Caco-2 (cell line): ENCODE results near the gene CHST2. TPM values are rescaled to one million over a fixed set of nuclear protein-coding genes. Genes with fewer than 3 reads are reported as not detected.

Source experiments
- BruUV-seq: library from RNA; stranded (reverse); fragments of 400-500 nt; replicated peaks from 2 replicates; lab custom pipeline; 2021; lab: Mats Ljungman, UMichigan
- CTCF ChIA-PET: fragments of 300-600 bp; sonication (Branson Sonifier 250); formaldehyde crosslinking; loops from one replicate; lab custom pipeline; 2022; ENCODE audit warnings: antibody characterized with exemption; lab: Charles Lee
- POLR2A ChIA-PET: fragments of 300-600 bp; sonication (Branson Sonifier 250); formaldehyde crosslinking; loops from one replicate; lab custom pipeline; 2022; ENCODE audit warnings: antibody characterized with exemption; lab: Charles Lee
- DNase-seq, 2 experiments: peaks; one replicate each; pipeline versions ENCODE4 v3.0.0 to v3.0.0-alpha.2; 2020 to 2022
- H3K27me3 ChIP-seq: replicated peaks from 2 replicates; pipeline ENCODE4 v1.6.0; 2011; ENCODE audit warnings: low read length; ENCODE audit not compliant: control insufficient read depth, insufficient read depth
- H3K36me3 ChIP-seq: 2 replicates; pipeline ENCODE4 v1.5.1; 2011; ENCODE audit warnings: low read length; ENCODE audit not compliant: control insufficient read depth, insufficient read depth
- H3K4me1 ChIP-seq: fragments of 250-450 bp; sonication (Bioruptor Pico); 2 replicates; pipeline ENCODE4 v1.5.1; 2020; ENCODE audit warnings: mild to moderate bottlenecking
- H3K4me3 ChIP-seq: 2 replicates; pipeline ENCODE4 v1.5.1; 2011; ENCODE audit warnings: low read depth, mild to moderate bottlenecking, control low read depth, low read length
- H3K9me3 ChIP-seq: fragments of 250-450 bp; sonication (Bioruptor Pico); 2 replicates; pipeline ENCODE4 v1.5.1; 2020; ENCODE audit warnings: mild to moderate bottlenecking, moderate library complexity
- H3K27ac Mint-ChIP-seq: one replicate; pipeline ENCODE4 v1.8.0; 2022; ENCODE audit warnings: mixed read lengths; ENCODE audit not compliant: unreplicated experiment
- H3K27me3 Mint-ChIP-seq: one replicate; pipeline ENCODE4 v1.8.0; 2022; ENCODE audit warnings: mixed read lengths; ENCODE audit not compliant: insufficient read depth, unreplicated experiment
- H3K36me3 Mint-ChIP-seq: one replicate; pipeline ENCODE4 v1.8.0; 2022; ENCODE audit warnings: mild to moderate bottlenecking, mixed read lengths; ENCODE audit not compliant: insufficient read depth, unreplicated experiment
- H3K4me1 Mint-ChIP-seq: one replicate; pipeline ENCODE4 v1.8.0; 2022; ENCODE audit warnings: low read depth, mixed read lengths; ENCODE audit not compliant: unreplicated experiment
- H3K4me3 Mint-ChIP-seq: one replicate; pipeline ENCODE4 v1.8.0; 2022; ENCODE audit warnings: mild to moderate bottlenecking, moderate library complexity, mixed read lengths; ENCODE audit not compliant: unreplicated experiment
- H3K9me3 Mint-ChIP-seq: one replicate; pipeline ENCODE4 v1.8.0; 2022; ENCODE audit warnings: mixed read lengths; ENCODE audit not compliant: unreplicated experiment
- CTCF ChIP-seq, 2 experiments: fragments of 200-600 bp in 1 of 2; IDR thresholded peaks; 1 replicate in 1 of 2; 2 replicates in 1 of 2; pipeline versions ENCODE4 v1.5.1 to v1.8.0; 2011 to 2022; ENCODE audit warnings: antibody characterized with exemption in 1 of 2, control low read depth in 1 of 2, inconsistent platforms in 1 of 2, low read depth in 1 of 2, low read length in 1 of 2, mild to moderate bottlenecking in 1 of 2, moderate library complexity in 1 of 2; ENCODE audit not compliant: insufficient read depth in 1 of 2, severe bottlenecking in 1 of 2, unreplicated experiment in 1 of 2
- intact Hi-C: fragments of 100-400 bp; cut with micrococcal nuclease; formaldehyde crosslinking; loops from one replicate; pipeline ENCODE4 v1.10.0; 2022; ENCODE audit not compliant: unreplicated experiment
- total RNA-seq: library from RNA; stranded (reverse); gene quantifications from 2 replicates; pipeline ENCODE4 v1.2.3, GENCODE V29; 2022

Gene CHST2
- total RNA-seq, 1 experiment from 2014 or later = not detected

- Mint-ChIP-seq H3K9me3 (no peaks in the 10 kb centered on the region), H3K27ac (no peak overlapping the region), H3K36me3 (no peaks in the 10 kb centered on the region), H3K27me3 (peaks cover 19% of the 10 kb centered on the region), H3K4me3 (no peak overlapping the region), H3K4me1 (no peaks in the 10 kb centered on the region)
- DNase-seq = no peak
- ChIA-PET POLR2A (no interaction called here), CTCF (no interaction called here)
- intact Hi-C loops = no loop called here
- Histone ChIP-seq H3K27me3 (no peaks in the 10 kb centered on the region), H3K36me3 (no peaks in the 10 kb centered on the region), H3K9me3 (no peaks in the 10 kb centered on the region), H3K4me3 (no peak overlapping the region), H3K4me1 (no peaks in the 10 kb centered on the region)
- TF ChIP-seq CTCF (IDR thresholded peaks at IDR 0.05; ENCODE audit: insufficient read depth in 1 of 2, low read depth in 1 of 2, low read length in 1 of 2, severe bottlenecking in 1 of 2, unreplicated experiment in 1 of 2) = no peak
- BruUV-seq = no TSS peak
Measured at GRCh38 chr3:143166376-143166775, 46.8 kb downstream of the CHST2 start.

- ChIA-PET POLR2A (no interaction called here), CTCF (no interaction called here)
- TF ChIP-seq CTCF (IDR thresholded peaks at IDR 0.05; ENCODE audit: insufficient read depth in 1 of 2, low read depth in 1 of 2, low read length in 1 of 2, severe bottlenecking in 1 of 2, unreplicated experiment in 1 of 2) = no peak
- H3K9me3 Mint-ChIP-seq = peaks cover 7% of the 10 kb centered on the region
- no TSS peak for BruUV-seq
- DNase-seq = no peak
- no peaks in the 10 kb centered on the region for H3K4me1 Mint-ChIP-seq
- no peak overlapping the region for H3K27ac Mint-ChIP-seq
- no peaks in the 10 kb centered on the region for H3K36me3 Mint-ChIP-seq
- intact Hi-C loops = no loop called here
- no peaks in the 10 kb centered on the region for H3K4me1 ChIP-seq
- peaks cover 21% of the 10 kb centered on the region for H3K27me3 Mint-ChIP-seq
- H3K4me3 ChIP-seq = no peak overlapping the region
- H3K27me3 ChIP-seq = no peaks in the 10 kb centered on the region
- peaks cover 4% of the 10 kb centered on the region; the same call in 1 of the 2 replicates for H3K9me3 ChIP-seq
- H3K36me3 ChIP-seq = no peaks in the 10 kb centered on the region
- H3K4me3 Mint-ChIP-seq = no peak overlapping the region
Measured at GRCh38 chr3:143167969-143168854, 48.6 kb downstream of the CHST2 start.

GRCh38 chr3:143168855-143169192 lies 49.3 kb downstream of the CHST2 start:
- Histone ChIP-seq H3K4me1 (no peaks in the 10 kb centered on the region), H3K27me3 (no peaks in the 10 kb centered on the region), H3K9me3 (peaks cover 4% of the 10 kb centered on the region; the same call in 1 of the 2 replicates), H3K4me3 (no peak overlapping the region), H3K36me3 (no peaks in the 10 kb centered on the region)
- no peak for TF ChIP-seq CTCF (IDR thresholded peaks at IDR 0.05; ENCODE audit: insufficient read depth in 1 of 2, low read depth in 1 of 2, low read length in 1 of 2, severe bottlenecking in 1 of 2, unreplicated experiment in 1 of 2)
- H3K27me3 Mint-ChIP-seq = peaks cover 19% of the 10 kb centered on the region
- H3K4me1 Mint-ChIP-seq = no peaks in the 10 kb centered on the region
- BruUV-seq = no TSS peak
- H3K27ac Mint-ChIP-seq = no peak overlapping the region
- no peaks in the 10 kb centered on the region for H3K36me3 Mint-ChIP-seq
- no peak for DNase-seq
- ChIA-PET CTCF (no interaction called here), POLR2A (no interaction called here)
- H3K9me3 Mint-ChIP-seq = peaks cover 13% of the 10 kb centered on the region
- intact Hi-C loops = no loop called here
- no peak overlapping the region for H3K4me3 Mint-ChIP-seq
